Measurements from ENCODE around the gene UNC119B.

- no peak for TF ChIP-seq CTCF (IDR thresholded peaks at IDR 0.05)
- TF ChIP-seq POLR2A (IDR thresholded peaks at IDR 0.05), result no peak
- no peak for TF ChIP-seq EP300 (IDR thresholded peaks at IDR 0.05)
- TF ChIP-seq POLR2AphosphoS5 (IDR thresholded peaks at IDR 0.05), result no peak
These were observed 4.2 kb upstream of the UNC119B start for GRCh38 chr12:120706029-120706428.

Measured in upper lobe of left lung (tissue), 4 donors.